Measurements from ENCODE around the gene FOXE3.
A peak's percentile ranks its signal among the peaks of the same experiment; 100 is the strongest.

FOXE3 gene

DNA sequence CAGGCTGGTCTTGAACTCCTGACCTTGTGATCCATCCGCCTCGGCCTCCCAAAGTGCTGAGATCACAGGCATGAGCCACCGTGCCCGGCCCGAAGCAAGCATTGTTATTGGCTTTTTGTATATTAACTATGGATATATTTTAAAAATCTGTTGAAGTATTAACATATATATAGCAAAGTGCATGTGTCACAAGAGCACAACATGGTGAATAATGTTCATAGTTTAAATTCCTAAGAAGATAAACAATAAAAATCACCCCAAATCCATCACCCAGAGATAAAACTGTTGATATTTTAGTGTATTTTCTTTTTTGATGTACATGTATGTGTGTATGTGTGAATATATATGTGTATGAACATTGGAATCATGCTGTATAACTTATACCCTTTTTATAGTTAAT lies 9.1 kb upstream of the FOXE3 start:
- DNase-seq: no peak

DNA sequence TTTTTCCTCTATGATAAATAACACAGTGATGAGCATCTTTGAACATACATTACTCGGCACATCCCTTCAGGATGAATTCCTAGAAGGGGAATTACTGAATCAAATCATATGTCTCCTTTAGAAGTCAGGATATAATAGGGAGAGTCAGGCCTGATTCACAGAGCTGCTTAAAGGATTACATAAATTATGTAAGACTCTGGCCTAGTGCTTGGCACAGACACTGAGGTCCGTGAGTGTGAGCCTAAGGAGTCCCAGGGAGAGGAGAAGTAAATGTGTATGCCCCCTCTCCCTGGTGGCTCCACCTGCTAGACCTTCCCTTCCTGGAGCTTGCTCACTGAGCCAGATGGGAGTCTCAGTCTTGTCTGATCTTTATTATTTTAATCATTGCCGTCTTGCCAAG lies 8.6 kb upstream of the FOXE3 start:
- no peak for DNase-seq

- DNase-seq: no peak
Observed at GRCh38 chr1:47409311-47410067, 6.6 kb upstream of the FOXE3 start.

DNA sequence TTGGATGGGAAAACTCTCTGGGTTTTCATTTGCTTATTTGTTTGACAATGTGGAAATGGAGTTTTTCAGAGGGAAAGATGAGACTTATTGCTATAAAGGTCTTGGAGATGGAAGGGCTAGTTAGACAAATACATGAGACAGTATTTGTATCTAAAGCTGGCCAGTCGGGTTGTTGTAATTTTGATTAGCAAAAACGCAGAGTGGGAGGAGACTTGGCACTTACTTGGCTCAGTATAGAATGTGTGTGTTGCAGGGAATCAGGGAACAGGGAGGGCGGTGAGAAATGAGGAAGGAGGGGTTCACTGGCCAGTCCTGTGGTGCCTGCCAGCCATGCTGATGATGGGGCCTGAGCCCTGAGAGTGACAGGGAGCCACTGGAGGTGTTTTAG lies 6.0 kb upstream of the FOXE3 start:
- no peak for DNase-seq

- no peak for DNase-seq
Observed at GRCh38 chr1:47411436-47411835, 4.6 kb upstream of the FOXE3 start.

- no peak for DNase-seq
Observed at GRCh38 chr1:47412437-47412836, 3.6 kb upstream of the FOXE3 start.

- no peak for DNase-seq
Observed at GRCh38 chr1:47416319-47417169, 459 bp downstream of the FOXE3 start.

GRCh38 chr1:47417170-47418044 lies 1.3 kb downstream of the FOXE3 start:
- no peak for DNase-seq

DNA sequence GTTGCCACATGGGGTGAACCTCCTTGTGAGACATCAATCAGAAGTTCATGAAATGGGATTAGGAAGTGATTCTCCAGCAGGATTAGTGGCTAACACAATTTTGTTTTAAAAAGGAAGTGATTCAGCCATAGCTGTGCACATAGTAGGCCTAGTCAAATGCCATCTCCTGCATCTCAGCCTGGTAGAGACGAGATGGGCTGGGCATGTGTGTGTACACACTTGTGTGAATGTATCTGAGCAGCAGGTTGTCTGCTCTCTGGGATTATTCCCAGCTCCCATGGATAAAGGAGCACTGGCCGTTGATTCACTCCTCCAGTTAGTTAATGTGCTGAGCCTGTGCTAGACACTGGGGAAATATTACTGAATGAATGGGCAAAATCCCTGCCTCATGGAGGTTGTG lies 2.0 kb downstream of the FOXE3 start:
- no peak for DNase-seq

DNA sequence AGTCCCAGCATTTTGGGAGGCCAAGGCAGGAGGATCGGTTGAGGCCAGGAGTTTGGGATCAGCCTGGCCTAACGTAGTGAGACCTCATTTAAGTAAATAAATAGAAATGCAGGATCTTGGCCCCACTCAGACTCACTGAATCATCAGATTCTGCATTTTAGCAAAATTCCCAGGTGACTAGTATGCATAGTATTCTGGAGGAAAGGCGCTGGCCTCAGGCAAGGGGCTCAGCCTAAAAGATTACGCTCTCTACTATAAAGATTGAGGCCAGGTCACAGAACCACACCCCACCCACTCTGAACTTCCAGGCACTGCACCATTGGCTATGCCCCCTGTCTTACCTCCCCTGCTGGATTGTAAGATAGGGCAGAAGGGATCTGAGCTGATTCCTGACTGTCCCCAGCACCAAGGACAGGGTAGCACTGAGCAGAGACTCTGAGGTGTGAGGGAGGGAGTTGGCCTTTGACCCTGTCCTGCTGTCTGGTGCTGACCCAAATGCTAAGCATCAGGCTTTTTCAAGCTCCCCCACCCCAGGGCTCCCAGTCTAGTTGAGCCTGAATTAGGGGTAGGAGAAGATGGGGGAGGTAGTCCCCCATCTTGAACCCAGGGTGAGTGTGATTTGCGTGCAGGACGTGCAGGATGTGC lies 2.7 kb downstream of the FOXE3 start:
- no peak for DNase-seq

- DNase-seq: no peak
Observed at GRCh38 chr1:47420547-47420946, 4.5 kb downstream of the FOXE3 start.

GRCh38 chr1:47423872-47424271 lies 7.8 kb downstream of the FOXE3 start:
- no peak for DNase-seq

GRCh38 chr1:47424336-47424982 lies 8.4 kb downstream of the FOXE3 start:
- DNase-seq: no peak

- no peak for DNase-seq
Observed at GRCh38 chr1:47431534-47431933, 15.4 kb downstream of the FOXE3 start.

GRCh38 chr1:47432071-47433036 lies 16.3 kb downstream of the FOXE3 start:
- peak; percentile 45 to 56 for DNase-seq

DNA sequence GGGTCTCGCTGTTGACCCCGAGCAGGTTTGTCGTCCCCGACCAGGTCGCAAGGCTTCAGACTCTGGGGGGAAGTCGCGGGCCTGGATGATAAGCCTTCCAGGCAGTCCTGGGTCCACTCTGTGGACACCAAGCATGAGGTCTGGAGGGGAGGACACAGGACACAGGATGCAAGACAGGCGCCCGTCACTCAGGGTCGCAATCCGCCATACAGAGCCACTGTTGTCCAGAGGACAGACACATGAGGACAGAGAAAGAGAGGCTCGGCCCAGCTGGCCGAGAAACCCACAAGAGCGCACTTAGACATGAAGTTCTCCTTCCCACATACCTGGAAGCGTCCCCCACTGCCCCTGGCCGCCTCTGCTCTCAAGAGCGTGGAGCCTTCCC lies 16.9 kb downstream of the FOXE3 start:
- DNase-seq: no peak

DNA sequence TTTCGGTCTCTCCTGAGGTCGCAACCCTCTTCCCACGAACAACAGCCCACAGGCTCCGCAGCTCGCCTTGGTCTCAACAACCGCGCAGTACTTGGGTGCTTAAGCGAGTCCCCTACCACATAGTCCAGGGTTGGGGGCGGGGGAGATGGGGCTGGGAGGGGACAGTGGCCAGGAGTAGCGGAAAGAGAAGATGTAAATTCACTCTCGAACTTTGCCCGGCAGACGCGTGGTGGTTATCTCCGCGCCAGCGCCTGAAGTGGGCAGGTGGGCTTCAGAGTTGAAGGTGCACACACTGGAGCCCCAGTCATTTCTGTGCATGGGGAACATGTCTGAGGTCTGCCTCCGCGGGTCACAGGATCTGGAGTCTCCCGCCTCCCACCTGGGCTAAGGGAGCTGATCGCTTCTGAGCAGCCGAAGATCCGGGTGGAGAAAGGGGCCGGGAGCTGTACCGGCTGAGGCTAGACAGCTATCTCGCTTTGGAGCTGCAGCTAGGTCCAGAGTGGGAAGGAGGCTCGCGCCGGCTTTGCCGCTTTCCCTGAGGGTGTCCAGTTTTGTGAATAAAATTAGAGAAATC lies 17.5 kb downstream of the FOXE3 start:
- no peak for DNase-seq

GRCh38 chr1:47434051-47434842 lies 18.2 kb downstream of the FOXE3 start:
- no peak for DNase-seq

GRCh38 chr1:47435506-47436303 lies 19.6 kb downstream of the FOXE3 start:
- DNase-seq: no peak

All from stimulated activated CD4-positive, alpha-beta T cell treated with anti-CD3 and anti-CD28 coated beads, Interleukin-4, amount 100 ng/mL, for 4 hours (primary cell).